Gastrocnemius medialis (tissue), 4 donors: ENCODE measurements around the gene FNDC3B. TPM values are rescaled to one million over a fixed set of nuclear protein-coding genes. Genes with fewer than 3 reads are reported as not detected.

Experiments
- ATAC-seq, 2 donors: fragments of 150-250 bp; one replicate each; pipeline ENCODE4 v1.9.1; 2016
- DNase-seq, 2 donors: peaks; one replicate each; pipeline ENCODE4 v3.0.0-alpha.2; 2019
- H3K27ac ChIP-seq, 4 donors: fragments of 200-600 bp; sonication (generic); 1 replicate in 1 of 4; 2 replicates in 3 of 4; pipeline ENCODE4 v1.5.1; 2016 to 2018; ENCODE audit warnings: mild to moderate bottlenecking in 2 of 4, moderate library complexity in 1 of 4
- H3K27me3 ChIP-seq, 3 donors: fragments of 200-600 bp; sonication (generic) in 2 of 3; 1 replicate in 1 of 3; 2 replicates in 2 of 3; pipeline versions ENCODE4 v1.5.1 to v1.6.0; 2016 to 2019; ENCODE audit warnings: mild to moderate bottlenecking in 1 of 3, moderate library complexity in 1 of 3
- H3K36me3 ChIP-seq, 2 donors: fragments of 200-600 bp; sonication (generic) in 1 of 2; one replicate each; pipeline ENCODE4 v1.5.1; 2017 to 2018
- H3K4me1 ChIP-seq, 2 donors: fragments of 200-600 bp; sonication (generic) in 1 of 2; one replicate each; pipeline ENCODE4 v1.5.1; 2016 to 2017; ENCODE audit warnings: mild to moderate bottlenecking in 2 of 2
- H3K4me3 ChIP-seq, 4 donors: fragments of 200-600 bp; sonication (generic) in 3 of 4; 1 replicate in 1 of 4; 2 replicates in 3 of 4; pipeline ENCODE4 v1.5.1; 2016 to 2019; ENCODE audit warnings: mild to moderate bottlenecking in 2 of 4
- H3K9me3 ChIP-seq, 3 donors: fragments of 200-600 bp; sonication (generic) in 2 of 3; 1 replicate in 1 of 3; 2 replicates in 2 of 3; pipeline ENCODE4 v1.5.1; 2016 to 2019
- POLR2A ChIP-seq, 2 donors: fragments of 450-650 bp; IDR thresholded peaks; one replicate each; pipeline ENCODE4 v1.6.1; 2017; ENCODE audit warnings: antibody characterized with exemption in 2 of 2, mild to moderate bottlenecking in 2 of 2, moderate library complexity in 2 of 2
- in situ Hi-C, 4 donors: fragments of 200-750 bp; cut with MboI; loops; one replicate each; pipeline versions ENCODE4 v1.15.0 to v1.8.0; 2017; ENCODE audit warnings: low sequenced_read_pairs in 4 of 4
- intact Hi-C: fragments of 100-400 bp; cut with DNase I; formaldehyde crosslinking; loops from one replicate; pipeline ENCODE4 v1.15.1; 2023; ENCODE audit warnings: low total_unique reads
- total RNA-seq, 4 donors: library from RNA; depleted of rRNA; stranded (reverse); fragments of >200 nt; gene quantifications; one replicate each; pipeline versions ENCODE4 v1.1.0 to v1.2.3, GENCODE V29; 2016
- TF ChIP-seq, protein P1 (sequence below), 5 experiments: fragments of 450-650 bp in 3 of 5; fragments of 200-600 bp in 2 of 5; sonication (generic) in 2 of 5; IDR thresholded peaks in 4 of 5; conservative IDR thresholded peaks in 1 of 5; 1 replicate in 4 of 5; 2 replicates in 1 of 5; pipeline ENCODE4 v1.5.1; 2016 to 2019; ENCODE audit warnings: antibody characterized with exemption in 5 of 5, mild to moderate bottlenecking in 3 of 5, moderate library complexity in 3 of 5

Gene FNDC3B
- total RNA-seq, 4 donors from 2014 or later = 42.5 to 110 (median 74.2) TPM

DNA sequence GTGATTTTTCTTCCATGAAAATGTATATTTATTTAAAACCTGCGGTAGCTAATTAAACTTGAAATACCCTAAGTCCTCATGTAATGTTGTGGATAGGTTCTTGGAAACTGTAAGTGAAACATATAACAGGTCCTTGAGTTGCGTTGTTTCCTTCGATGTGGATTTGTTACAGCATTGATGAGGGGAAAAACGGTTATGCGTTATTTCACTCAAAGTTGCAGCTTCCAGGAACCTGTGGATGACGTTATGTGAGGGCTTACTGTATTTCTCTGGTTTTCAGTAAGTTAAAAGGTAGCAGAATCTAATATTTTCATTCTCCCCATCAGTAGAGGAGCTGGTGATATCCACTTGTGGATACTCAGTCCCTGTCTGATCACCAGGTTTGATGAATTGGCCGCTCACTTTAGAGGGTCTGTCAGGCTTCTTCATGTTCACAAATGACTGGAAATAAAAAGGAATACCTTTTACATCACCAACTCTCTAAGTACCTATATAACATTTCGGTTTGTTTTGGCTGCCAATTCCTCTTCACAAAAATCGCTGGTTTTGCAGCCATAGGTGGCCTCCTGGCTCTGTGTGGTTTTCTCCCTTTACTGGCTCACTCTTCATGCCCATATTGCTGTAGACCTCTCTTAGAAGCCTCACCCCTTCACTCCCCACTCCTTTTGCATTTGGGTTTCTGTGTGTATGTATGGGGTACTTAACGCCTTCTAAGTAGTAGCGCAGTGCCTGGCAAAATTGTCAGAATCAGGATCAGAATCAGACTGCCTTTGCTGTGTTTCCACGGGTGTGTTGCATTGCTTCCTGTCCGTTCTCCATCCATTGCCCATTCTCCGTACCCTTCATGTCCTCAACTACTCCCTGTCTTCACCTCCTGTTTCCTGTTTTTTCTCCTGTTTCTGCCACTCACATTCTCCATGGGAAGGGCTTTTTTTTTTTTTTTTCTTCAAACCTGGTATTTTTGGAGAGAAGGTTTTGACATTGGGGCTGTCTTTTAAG lies 112.6 kb downstream of the FNDC3B start:
- H3K4me3 ChIP-seq = no peak overlapping the region
- in situ Hi-C loops (no loop called here), intact Hi-C loops (no loop called here)
- TF ChIP-seq POLR2A (IDR thresholded peaks at IDR 0.05) = no peak
- TF ChIP-seq, protein P1, sequence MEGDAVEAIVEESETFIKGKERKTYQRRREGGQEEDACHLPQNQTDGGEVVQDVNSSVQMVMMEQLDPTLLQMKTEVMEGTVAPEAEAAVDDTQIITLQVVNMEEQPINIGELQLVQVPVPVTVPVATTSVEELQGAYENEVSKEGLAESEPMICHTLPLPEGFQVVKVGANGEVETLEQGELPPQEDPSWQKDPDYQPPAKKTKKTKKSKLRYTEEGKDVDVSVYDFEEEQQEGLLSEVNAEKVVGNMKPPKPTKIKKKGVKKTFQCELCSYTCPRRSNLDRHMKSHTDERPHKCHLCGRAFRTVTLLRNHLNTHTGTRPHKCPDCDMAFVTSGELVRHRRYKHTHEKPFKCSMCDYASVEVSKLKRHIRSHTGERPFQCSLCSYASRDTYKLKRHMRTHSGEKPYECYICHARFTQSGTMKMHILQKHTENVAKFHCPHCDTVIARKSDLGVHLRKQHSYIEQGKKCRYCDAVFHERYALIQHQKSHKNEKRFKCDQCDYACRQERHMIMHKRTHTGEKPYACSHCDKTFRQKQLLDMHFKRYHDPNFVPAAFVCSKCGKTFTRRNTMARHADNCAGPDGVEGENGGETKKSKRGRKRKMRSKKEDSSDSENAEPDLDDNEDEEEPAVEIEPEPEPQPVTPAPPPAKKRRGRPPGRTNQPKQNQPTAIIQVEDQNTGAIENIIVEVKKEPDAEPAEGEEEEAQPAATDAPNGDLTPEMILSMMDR (IDR thresholded peaks at IDR 0.05 in 4 of 5, conservative IDR thresholded peaks at IDR 0.05 in 1 of 5) = no peak
- peaks cover 78 to 80% of the 10 kb centered on the region in 2 donors for H3K4me1 ChIP-seq
- no peaks in the 10 kb centered on the region for H3K36me3 ChIP-seq
- no peaks in the 10 kb centered on the region for H3K27me3 ChIP-seq
- peak overlapping the region; percentile 83 to 91 (median 84) for H3K27ac ChIP-seq
- no peak for DNase-seq
- H3K9me3 ChIP-seq = no peaks in the 10 kb centered on the region
- no peak for ATAC-seq

DNA sequence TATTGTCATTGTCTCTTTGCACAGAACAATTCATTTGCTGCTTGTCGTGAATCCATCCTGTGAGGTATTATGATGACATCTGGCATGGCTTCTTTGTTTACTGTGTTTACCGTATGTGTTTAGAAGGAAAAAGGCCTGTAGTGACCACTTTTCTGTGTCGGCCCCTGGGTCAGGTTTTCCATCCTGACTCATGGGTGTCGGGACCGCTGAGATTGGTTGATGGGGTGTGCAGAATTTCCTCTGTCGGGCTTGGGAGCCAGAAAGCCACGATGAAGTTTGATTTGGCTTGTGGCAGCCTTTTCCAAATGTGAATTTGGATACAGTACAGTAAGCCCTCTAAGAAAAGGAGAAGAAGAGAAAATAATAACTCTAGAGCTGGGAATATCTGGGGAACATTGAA lies 113.5 kb downstream of the FNDC3B start:
- H3K27ac ChIP-seq = peak overlapping the region; percentile 83 to 91 (median 84)
- H3K9me3 ChIP-seq = no peaks in the 10 kb centered on the region
- ATAC-seq = peak; percentile 13 to 15
- no peak for DNase-seq
- peaks cover 78 to 79% of the 10 kb centered on the region in 2 donors for H3K4me1 ChIP-seq
- H3K4me3 ChIP-seq = peak overlapping the region in 2 of 4 donors; percentile 6 to 7
- H3K36me3 ChIP-seq = no peaks in the 10 kb centered on the region
- no peaks in the 10 kb centered on the region for H3K27me3 ChIP-seq
- in situ Hi-C loops = no loop called here
- intact Hi-C loops = no loop called here
- no peak for TF ChIP-seq POLR2A (IDR thresholded peaks at IDR 0.05)
- TF ChIP-seq, protein P1 (IDR thresholded peaks at IDR 0.05 in 4 of 5, conservative IDR thresholded peaks at IDR 0.05 in 1 of 5) = no peak

DNA sequence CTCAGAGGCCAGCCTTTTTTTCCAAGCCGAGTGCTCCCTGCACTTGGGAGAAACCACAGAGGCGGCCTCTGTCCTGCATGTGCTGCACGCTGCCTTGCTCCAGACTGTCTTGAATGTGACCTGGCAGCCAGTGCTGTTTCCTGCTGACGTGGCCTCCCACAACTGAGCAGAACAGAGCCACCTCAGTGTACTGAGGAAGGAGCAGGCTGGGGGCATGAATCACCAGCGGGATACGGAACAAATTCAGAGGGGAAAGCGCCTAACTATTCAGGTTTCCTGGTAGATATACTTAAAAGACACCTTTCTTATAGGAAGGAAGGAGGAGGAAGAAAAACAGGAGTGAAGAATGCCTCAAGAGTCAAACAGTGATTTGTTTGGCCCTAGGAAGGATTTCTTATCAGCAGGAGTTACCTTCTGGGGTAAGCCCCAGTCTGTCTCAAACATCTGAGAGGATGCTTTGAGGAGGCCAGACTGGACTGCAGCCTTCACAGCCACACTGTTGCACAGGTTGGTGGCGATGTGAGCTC lies 114.0 kb downstream of the FNDC3B start:
- Histone ChIP-seq H3K4me1 (peaks cover 73 to 74% of the 10 kb centered on the region in 2 donors), H3K4me3 (peak overlapping the region in 2 of 4 donors; percentile 6 to 7), H3K36me3 (no peaks in the 10 kb centered on the region), H3K9me3 (no peaks in the 10 kb centered on the region), H3K27ac (peak overlapping the region; percentile 83 to 91 (median 84)), H3K27me3 (no peaks in the 10 kb centered on the region)
- peak; percentile 51 to 81 for TF ChIP-seq POLR2A (IDR thresholded peaks at IDR 0.05)
- TF ChIP-seq, protein P1 (IDR thresholded peaks at IDR 0.05 in 4 of 5, conservative IDR thresholded peaks at IDR 0.05 in 1 of 5) = no peak
- intact Hi-C loops = no loop called here
- DNase-seq (peak; percentile 94 to 95), ATAC-seq (peak; percentile 96)
- in situ Hi-C loops = no loop called here

DNA sequence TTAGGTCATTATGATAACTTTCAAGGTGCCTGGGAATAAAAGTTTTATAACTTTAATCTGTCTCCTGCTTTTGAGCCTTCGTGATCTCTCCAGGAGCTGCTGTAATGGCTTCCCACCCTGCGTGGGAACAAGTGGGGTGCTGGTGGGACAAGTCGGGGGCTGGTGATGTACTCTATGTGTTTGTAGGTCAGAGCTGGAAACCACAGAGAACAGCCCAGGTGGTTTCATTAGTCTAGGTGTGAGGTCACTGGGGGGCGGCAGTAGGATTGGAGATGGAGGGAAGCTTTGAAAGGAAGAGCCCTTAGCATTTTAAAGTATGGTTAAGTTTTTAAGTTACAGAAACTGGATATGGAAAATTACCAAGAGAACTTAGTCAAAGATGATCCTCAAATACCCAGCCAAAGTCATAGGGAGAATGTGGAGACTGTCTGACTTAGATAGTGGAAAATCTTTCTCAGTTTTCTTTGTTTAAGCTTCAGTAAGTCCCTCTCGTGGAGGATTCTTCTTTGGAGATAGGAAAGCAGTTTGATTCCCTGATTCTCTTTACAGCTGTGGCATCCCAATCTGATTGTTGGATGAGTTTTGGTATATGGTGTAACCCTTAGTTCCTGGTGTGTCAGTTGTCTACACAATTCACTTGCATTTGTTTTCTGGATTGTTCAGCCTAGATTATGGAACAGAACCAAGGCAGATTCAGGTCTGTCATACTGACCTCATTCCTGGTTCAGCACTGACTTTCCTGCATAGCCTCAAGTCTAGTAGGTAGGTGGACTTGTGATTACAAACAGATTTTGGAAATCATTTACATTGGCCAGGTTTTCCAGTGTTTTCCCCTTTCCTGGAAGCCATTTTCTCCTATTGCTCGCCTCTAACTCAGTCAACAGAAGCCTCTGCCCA lies 115.6 kb downstream of the FNDC3B start:
- H3K9me3 ChIP-seq = no peaks in the 10 kb centered on the region
- peaks cover 69 to 78% of the 10 kb centered on the region in 2 donors for H3K4me1 ChIP-seq
- ATAC-seq = no peak
- no peak for DNase-seq
- H3K4me3 ChIP-seq = no peak overlapping the region
- H3K27me3 ChIP-seq = no peaks in the 10 kb centered on the region
- TF ChIP-seq, protein P1 (IDR thresholded peaks at IDR 0.05 in 4 of 5, conservative IDR thresholded peaks at IDR 0.05 in 1 of 5) = no peak
- no peak for TF ChIP-seq POLR2A (IDR thresholded peaks at IDR 0.05)
- peak overlapping the region; percentile 46 to 91 (median 84) for H3K27ac ChIP-seq
- in situ Hi-C loops (no loop called here), intact Hi-C loops (no loop called here)
- H3K36me3 ChIP-seq = no peaks in the 10 kb centered on the region
